ENCODE measurements around the gene CCL24. TPM values are rescaled to one million over a fixed set of nuclear protein-coding genes. Genes with fewer than 3 reads are reported as not detected.

CCL24 gene
- polyA plus RNA-seq, 2 donors, result 0.68 TPM; not detected in 1

- Histone ChIP-seq H3K27ac (ENCODE audit: low read depth in 2 of 2, low read length in 1 of 2) (no peak overlapping the region), H3K9me3 (ENCODE audit: control insufficient read depth in 2 of 2, insufficient read depth in 1 of 2, low read depth in 1 of 2, low read length in 1 of 2) (peaks cover 9 to 16% of the 10 kb centered on the region in 2 donors), H3K4me1 (ENCODE audit: control insufficient read depth in 2 of 2, insufficient read depth in 2 of 2, low read length in 1 of 2) (no peaks in the 10 kb centered on the region), H3K4me3 (ENCODE audit: low read depth in 1 of 2, low read length in 2 of 2) (no peak overlapping the region), H3K36me3 (ENCODE audit: control insufficient read depth in 2 of 2, insufficient read depth in 2 of 2, low read length in 1 of 2) (no peaks in the 10 kb centered on the region), H3K27me3 (ENCODE audit: control insufficient read depth in 1 of 2, insufficient read depth in 2 of 2, low read length in 2 of 2) (no peaks in the 10 kb centered on the region)
- 74 to 76% methylated on average over 6 of the region's 6 CpGs for WGBS, 2 donors
These were observed 4.2 kb downstream of the CCL24 start for GRCh38 chr7:75809396-75809795.

- Histone ChIP-seq H3K4me3 (ENCODE audit: low read depth in 1 of 2, low read length in 2 of 2) (no peak overlapping the region), H3K36me3 (ENCODE audit: control insufficient read depth in 2 of 2, insufficient read depth in 2 of 2, low read length in 1 of 2) (no peaks in the 10 kb centered on the region), H3K27me3 (ENCODE audit: control insufficient read depth in 1 of 2, insufficient read depth in 2 of 2, low read length in 2 of 2) (no peaks in the 10 kb centered on the region), H3K27ac (ENCODE audit: low read depth in 2 of 2, low read length in 1 of 2) (no peak overlapping the region), H3K4me1 (ENCODE audit: control insufficient read depth in 2 of 2, insufficient read depth in 2 of 2, low read length in 1 of 2) (no peaks in the 10 kb centered on the region), H3K9me3 (ENCODE audit: control insufficient read depth in 2 of 2, insufficient read depth in 1 of 2, low read depth in 1 of 2, low read length in 1 of 2) (peaks cover 9 to 16% of the 10 kb centered on the region in 2 donors)
- 50 to 66% methylated on average over 6 of the region's 6 CpGs for WGBS, 2 donors
These were observed 5.5 kb downstream of the CCL24 start for GRCh38 chr7:75808106-75808505.

GRCh38 chr7:75807452-75807851 lies 6.2 kb downstream of the CCL24 start:
- H3K27ac ChIP-seq (ENCODE audit: low read depth in 2 of 2, low read length in 1 of 2), result no peak overlapping the region
- no peaks in the 10 kb centered on the region for H3K36me3 ChIP-seq (ENCODE audit: control insufficient read depth in 2 of 2, insufficient read depth in 2 of 2, low read length in 1 of 2)
- 88 to 93% methylated on average over 9 of the region's 9 CpGs for WGBS, 2 donors
- H3K4me1 ChIP-seq (ENCODE audit: control insufficient read depth in 2 of 2, insufficient read depth in 2 of 2, low read length in 1 of 2), result no peaks in the 10 kb centered on the region
- no peaks in the 10 kb centered on the region for H3K27me3 ChIP-seq (ENCODE audit: control insufficient read depth in 1 of 2, insufficient read depth in 2 of 2, low read length in 2 of 2)
- H3K4me3 ChIP-seq (ENCODE audit: low read depth in 1 of 2, low read length in 2 of 2), result no peak overlapping the region
- H3K9me3 ChIP-seq (ENCODE audit: control insufficient read depth in 2 of 2, insufficient read depth in 1 of 2, low read depth in 1 of 2, low read length in 1 of 2), result peaks cover 9 to 16% of the 10 kb centered on the region in 2 donors

GRCh38 chr7:75806560-75807307 lies 6.9 kb downstream of the CCL24 start:
- H3K36me3 ChIP-seq (ENCODE audit: control insufficient read depth in 2 of 2, insufficient read depth in 2 of 2, low read length in 1 of 2), result no peaks in the 10 kb centered on the region
- no peak overlapping the region for H3K27ac ChIP-seq (ENCODE audit: low read depth in 2 of 2, low read length in 1 of 2)
- no peaks in the 10 kb centered on the region for H3K4me1 ChIP-seq (ENCODE audit: control insufficient read depth in 2 of 2, insufficient read depth in 2 of 2, low read length in 1 of 2)
- H3K27me3 ChIP-seq (ENCODE audit: control insufficient read depth in 1 of 2, insufficient read depth in 2 of 2, low read length in 2 of 2), result no peaks in the 10 kb centered on the region
- H3K4me3 ChIP-seq (ENCODE audit: low read depth in 1 of 2, low read length in 2 of 2), result no peak overlapping the region
- peaks cover 9 to 16% of the 10 kb centered on the region in 2 donors for H3K9me3 ChIP-seq (ENCODE audit: control insufficient read depth in 2 of 2, insufficient read depth in 1 of 2, low read depth in 1 of 2, low read length in 1 of 2)
- WGBS, 2 donors, result 97 to 98% methylated on average over 4 of the region's 4 CpGs

GRCh38 chr7:75804705-75805104 lies 8.9 kb downstream of the CCL24 start:
- no peaks in the 10 kb centered on the region for H3K4me1 ChIP-seq (ENCODE audit: control insufficient read depth in 2 of 2, insufficient read depth in 2 of 2, low read length in 1 of 2)
- 62 to 69% methylated on average over 5 of the region's 5 CpGs for WGBS, 2 donors
- H3K27me3 ChIP-seq (ENCODE audit: control insufficient read depth in 1 of 2, insufficient read depth in 2 of 2, low read length in 2 of 2), result no peaks in the 10 kb centered on the region
- H3K4me3 ChIP-seq (ENCODE audit: low read depth in 1 of 2, low read length in 2 of 2), result no peak overlapping the region
- H3K36me3 ChIP-seq (ENCODE audit: control insufficient read depth in 2 of 2, insufficient read depth in 2 of 2, low read length in 1 of 2), result no peaks in the 10 kb centered on the region
- no peak overlapping the region for H3K27ac ChIP-seq (ENCODE audit: low read depth in 2 of 2, low read length in 1 of 2)
- peaks cover 9 to 16% of the 10 kb centered on the region in 2 donors for H3K9me3 ChIP-seq (ENCODE audit: control insufficient read depth in 2 of 2, insufficient read depth in 1 of 2, low read depth in 1 of 2, low read length in 1 of 2)

GRCh38 chr7:75804004-75804403 lies 9.6 kb downstream of the CCL24 start:
- no peaks in the 10 kb centered on the region for H3K4me1 ChIP-seq (ENCODE audit: control insufficient read depth in 2 of 2, insufficient read depth in 2 of 2, low read length in 1 of 2)
- H3K36me3 ChIP-seq (ENCODE audit: control insufficient read depth in 2 of 2, insufficient read depth in 2 of 2, low read length in 1 of 2), result no peaks in the 10 kb centered on the region
- no peak overlapping the region for H3K27ac ChIP-seq (ENCODE audit: low read depth in 2 of 2, low read length in 1 of 2)
- no peaks in the 10 kb centered on the region for H3K27me3 ChIP-seq (ENCODE audit: control insufficient read depth in 1 of 2, insufficient read depth in 2 of 2, low read length in 2 of 2)
- H3K4me3 ChIP-seq (ENCODE audit: low read depth in 1 of 2, low read length in 2 of 2), result no peak overlapping the region
- peaks cover 9 to 16% of the 10 kb centered on the region in 2 donors for H3K9me3 ChIP-seq (ENCODE audit: control insufficient read depth in 2 of 2, insufficient read depth in 1 of 2, low read depth in 1 of 2, low read length in 1 of 2)
- 79 to 87% methylated on average over 2 of the region's 2 CpGs for WGBS, 2 donors

- Histone ChIP-seq H3K9me3 (ENCODE audit: control insufficient read depth in 2 of 2, insufficient read depth in 1 of 2, low read depth in 1 of 2, low read length in 1 of 2) (peaks cover 9 to 10% of the 10 kb centered on the region in 2 donors), H3K4me3 (ENCODE audit: low read depth in 1 of 2, low read length in 2 of 2) (no peak overlapping the region), H3K36me3 (ENCODE audit: control insufficient read depth in 2 of 2, insufficient read depth in 2 of 2, low read length in 1 of 2) (no peaks in the 10 kb centered on the region), H3K27me3 (ENCODE audit: control insufficient read depth in 1 of 2, insufficient read depth in 2 of 2, low read length in 2 of 2) (no peaks in the 10 kb centered on the region), H3K27ac (ENCODE audit: low read depth in 2 of 2, low read length in 1 of 2) (no peak overlapping the region), H3K4me1 (ENCODE audit: control insufficient read depth in 2 of 2, insufficient read depth in 2 of 2, low read length in 1 of 2) (no peaks in the 10 kb centered on the region)
- 87 to 89% methylated on average over 5 of the region's 5 CpGs for WGBS, 2 donors
These were observed 11.1 kb downstream of the CCL24 start for GRCh38 chr7:75802552-75802821.

- no peak overlapping the region for H3K27ac ChIP-seq (ENCODE audit: low read depth in 2 of 2, low read length in 1 of 2)
- no peaks in the 10 kb centered on the region for H3K27me3 ChIP-seq (ENCODE audit: control insufficient read depth in 1 of 2, insufficient read depth in 2 of 2, low read length in 2 of 2)
- WGBS, 2 donors, result 52 to 67% methylated on average over 4 of the region's 4 CpGs
- no peaks in the 10 kb centered on the region for H3K36me3 ChIP-seq (ENCODE audit: control insufficient read depth in 2 of 2, insufficient read depth in 2 of 2, low read length in 1 of 2)
- H3K9me3 ChIP-seq (ENCODE audit: control insufficient read depth in 2 of 2, insufficient read depth in 1 of 2, low read depth in 1 of 2, low read length in 1 of 2), result no peaks in the 10 kb centered on the region
- H3K4me3 ChIP-seq (ENCODE audit: low read depth in 1 of 2, low read length in 2 of 2), result no peak overlapping the region
- H3K4me1 ChIP-seq (ENCODE audit: control insufficient read depth in 2 of 2, insufficient read depth in 2 of 2, low read length in 1 of 2), result no peaks in the 10 kb centered on the region
These were observed 14.8 kb downstream of the CCL24 start for GRCh38 chr7:75798770-75799169.

- WGBS, 2 donors, result 88% methylated on average over 6 of the region's 6 CpGs
- Histone ChIP-seq H3K9me3 (ENCODE audit: control insufficient read depth in 2 of 2, insufficient read depth in 1 of 2, low read depth in 1 of 2, low read length in 1 of 2) (no peaks in the 10 kb centered on the region), H3K4me3 (ENCODE audit: low read depth in 1 of 2, low read length in 2 of 2) (no peak overlapping the region), H3K4me1 (ENCODE audit: control insufficient read depth in 2 of 2, insufficient read depth in 2 of 2, low read length in 1 of 2) (no peaks in the 10 kb centered on the region), H3K36me3 (ENCODE audit: control insufficient read depth in 2 of 2, insufficient read depth in 2 of 2, low read length in 1 of 2) (no peaks in the 10 kb centered on the region), H3K27me3 (ENCODE audit: control insufficient read depth in 1 of 2, insufficient read depth in 2 of 2, low read length in 2 of 2) (no peaks in the 10 kb centered on the region), H3K27ac (ENCODE audit: low read depth in 2 of 2, low read length in 1 of 2) (no peak overlapping the region)
These were observed 17.2 kb downstream of the CCL24 start for GRCh38 chr7:75796420-75796819.

GRCh38 chr7:75795831-75796285 lies 17.7 kb downstream of the CCL24 start:
- Histone ChIP-seq H3K9me3 (ENCODE audit: control insufficient read depth in 2 of 2, insufficient read depth in 1 of 2, low read depth in 1 of 2, low read length in 1 of 2) (no peaks in the 10 kb centered on the region), H3K27ac (ENCODE audit: low read depth in 2 of 2, low read length in 1 of 2) (no peak overlapping the region), H3K4me3 (ENCODE audit: low read depth in 1 of 2, low read length in 2 of 2) (no peak overlapping the region), H3K36me3 (ENCODE audit: control insufficient read depth in 2 of 2, insufficient read depth in 2 of 2, low read length in 1 of 2) (no peaks in the 10 kb centered on the region), H3K27me3 (ENCODE audit: control insufficient read depth in 1 of 2, insufficient read depth in 2 of 2, low read length in 2 of 2) (no peaks in the 10 kb centered on the region), H3K4me1 (ENCODE audit: control insufficient read depth in 2 of 2, insufficient read depth in 2 of 2, low read length in 1 of 2) (peaks cover 0 to 3% of the 10 kb centered on the region in 2 donors)
- 44 to 48% methylated on average over 9 of the region's 9 CpGs for WGBS, 2 donors
